ENCODE data around the gene TUBA1C.
A peak's percentile ranks its signal among the peaks of the same experiment; 100 is the strongest.

TUBA1C gene

DNA sequence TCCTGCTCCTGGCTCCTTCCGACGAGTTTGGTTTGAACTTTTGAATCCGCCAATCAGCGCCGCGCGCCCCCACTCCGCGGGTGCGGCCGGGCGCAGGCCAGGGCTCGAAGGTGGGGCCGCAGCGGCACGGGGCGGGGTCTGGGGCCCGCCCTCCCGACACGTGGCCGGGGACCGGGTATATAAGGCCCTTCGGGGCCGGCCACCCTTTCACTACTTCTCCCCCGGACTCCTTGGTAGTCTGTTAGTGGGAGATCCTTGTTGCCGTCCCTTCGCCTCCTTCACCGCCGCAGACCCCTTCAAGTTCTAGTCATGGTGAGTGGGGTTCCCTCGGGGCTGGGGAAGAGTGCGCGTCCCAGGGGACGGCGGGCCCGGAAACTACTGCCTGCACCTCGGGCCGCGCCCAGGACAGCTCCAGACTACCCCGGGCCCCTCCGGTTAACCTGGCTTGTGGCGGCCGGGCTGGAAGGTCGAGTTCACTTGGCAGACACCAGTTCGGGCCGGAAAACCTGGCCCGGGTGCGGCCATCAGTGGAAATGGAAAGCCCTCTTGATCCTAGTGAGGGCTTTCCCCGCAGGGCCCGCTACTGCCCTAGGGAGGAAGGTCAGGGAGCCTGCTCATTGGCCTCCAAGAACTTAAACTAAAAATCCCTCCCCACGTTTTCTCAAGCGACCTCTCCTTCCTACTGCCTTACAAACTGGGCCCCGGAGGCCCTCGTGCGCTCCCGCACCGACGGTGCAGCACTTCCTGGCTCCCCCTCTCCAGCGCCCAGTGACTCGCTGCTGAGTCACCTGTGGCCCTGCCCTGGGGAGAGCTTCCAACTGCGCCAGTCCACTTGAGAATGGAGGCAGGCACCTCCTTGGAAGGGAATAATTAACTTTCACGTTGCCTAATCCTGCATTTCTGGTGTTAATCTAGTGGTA, at the start of gene TUBA1C:
Gene TUBA1C, plus strand, starts transcription at position 210 of the 920 bp plus-strand sequence. Its CDS starts 100 bp downstream, at position 310.
- peak; percentile 84 for DNase-seq (ENCODE audit: low read depth)
- peak within 1 kb of the TSS; percentile 99 for H3K4me3 ChIP-seq (ENCODE audit: control insufficient read depth, low read depth, low read length)
- TF ChIP-seq, protein P1, sequence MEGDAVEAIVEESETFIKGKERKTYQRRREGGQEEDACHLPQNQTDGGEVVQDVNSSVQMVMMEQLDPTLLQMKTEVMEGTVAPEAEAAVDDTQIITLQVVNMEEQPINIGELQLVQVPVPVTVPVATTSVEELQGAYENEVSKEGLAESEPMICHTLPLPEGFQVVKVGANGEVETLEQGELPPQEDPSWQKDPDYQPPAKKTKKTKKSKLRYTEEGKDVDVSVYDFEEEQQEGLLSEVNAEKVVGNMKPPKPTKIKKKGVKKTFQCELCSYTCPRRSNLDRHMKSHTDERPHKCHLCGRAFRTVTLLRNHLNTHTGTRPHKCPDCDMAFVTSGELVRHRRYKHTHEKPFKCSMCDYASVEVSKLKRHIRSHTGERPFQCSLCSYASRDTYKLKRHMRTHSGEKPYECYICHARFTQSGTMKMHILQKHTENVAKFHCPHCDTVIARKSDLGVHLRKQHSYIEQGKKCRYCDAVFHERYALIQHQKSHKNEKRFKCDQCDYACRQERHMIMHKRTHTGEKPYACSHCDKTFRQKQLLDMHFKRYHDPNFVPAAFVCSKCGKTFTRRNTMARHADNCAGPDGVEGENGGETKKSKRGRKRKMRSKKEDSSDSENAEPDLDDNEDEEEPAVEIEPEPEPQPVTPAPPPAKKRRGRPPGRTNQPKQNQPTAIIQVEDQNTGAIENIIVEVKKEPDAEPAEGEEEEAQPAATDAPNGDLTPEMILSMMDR (IDR thresholded peaks at IDR 0.05; ENCODE audit: control insufficient read depth, insufficient read depth, low read depth, low read length, missing control alignments) = peak; percentile 11

DNA sequence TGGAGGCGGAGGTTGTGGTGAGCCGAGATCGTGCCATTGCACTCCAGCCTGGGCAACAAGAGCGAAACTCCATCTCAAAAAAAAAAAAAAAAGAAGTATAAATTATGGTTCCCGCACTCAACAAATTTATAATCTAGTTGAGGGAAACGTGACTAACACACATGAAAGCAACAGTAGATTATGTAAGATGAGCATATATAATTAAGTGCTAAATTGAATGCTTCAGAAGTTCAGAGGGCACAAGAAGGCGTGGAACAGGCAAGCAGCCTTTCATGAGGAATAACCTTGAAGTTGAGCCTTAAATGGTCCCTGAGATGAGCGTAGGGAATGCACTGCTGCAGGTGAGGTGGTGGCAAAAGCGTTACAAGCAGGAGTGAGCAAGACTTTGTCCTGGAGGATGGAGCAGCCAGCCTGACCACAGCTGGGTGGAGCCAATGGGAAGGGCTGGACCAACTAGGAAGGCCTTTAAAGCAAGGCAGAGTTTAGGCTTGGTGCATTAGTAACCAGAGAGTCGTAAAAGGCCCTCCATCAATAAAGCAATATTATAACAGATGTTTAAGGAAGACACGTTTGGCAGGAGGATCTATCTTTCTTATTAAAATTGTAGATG, 45.4 kb upstream of the TUBA1C start:
- no peak for DNase-seq (ENCODE audit: low read depth)
- TF ChIP-seq, protein P1 (IDR thresholded peaks at IDR 0.05; ENCODE audit: control insufficient read depth, insufficient read depth, low read depth, low read length, missing control alignments) = no peak
- H3K4me3 ChIP-seq (ENCODE audit: control insufficient read depth, low read depth, low read length) = no peak overlapping the region

DNA sequence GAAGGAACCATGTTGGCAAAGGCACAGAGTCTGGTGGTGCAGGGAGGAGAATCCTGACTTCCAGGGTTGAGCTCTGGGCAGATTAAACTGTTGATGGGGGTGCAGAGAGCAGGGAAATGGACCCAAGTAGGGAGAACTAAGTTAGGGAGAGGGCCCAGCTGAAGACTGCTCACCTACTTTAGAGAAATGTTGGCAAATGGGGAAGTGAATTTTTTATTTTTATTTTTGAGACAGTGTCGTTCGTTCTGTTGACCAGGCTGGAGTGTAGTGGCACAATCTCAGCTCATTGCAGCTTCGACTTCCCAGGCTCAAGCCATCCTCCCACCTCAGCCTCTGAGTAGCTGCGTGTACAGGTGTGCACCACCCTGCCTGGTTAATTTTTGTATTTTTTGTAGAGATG, 43.9 kb upstream of the TUBA1C start:
- TF ChIP-seq, protein P1 (IDR thresholded peaks at IDR 0.05; ENCODE audit: control insufficient read depth, insufficient read depth, low read depth, low read length, missing control alignments) = no peak
- no peak for DNase-seq (ENCODE audit: low read depth)

DNA sequence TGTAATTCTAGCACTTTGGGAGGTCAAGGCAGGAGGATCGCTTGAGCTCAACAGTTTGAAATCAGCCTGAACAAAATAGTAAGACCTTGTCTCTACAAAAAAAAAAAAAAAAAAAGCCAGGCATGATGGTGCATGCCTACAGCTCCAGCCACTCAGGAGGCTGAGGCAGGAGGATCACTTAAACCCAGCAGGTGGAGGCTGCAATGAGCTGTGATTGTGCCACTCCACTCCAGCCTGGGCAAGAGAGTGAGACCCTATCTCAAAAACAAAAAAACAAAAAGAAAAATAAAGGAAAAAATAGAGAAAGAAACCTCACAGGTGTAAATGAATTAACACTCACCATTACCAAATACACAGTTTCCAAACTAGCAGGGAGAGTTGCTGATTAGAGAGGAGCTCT, 41.8 kb upstream of the TUBA1C start:
- TF ChIP-seq, protein P1 (IDR thresholded peaks at IDR 0.05; ENCODE audit: control insufficient read depth, insufficient read depth, low read depth, low read length, missing control alignments) = no peak
- no peak overlapping the region for H3K4me3 ChIP-seq (ENCODE audit: control insufficient read depth, low read depth, low read length)
- no peak for DNase-seq (ENCODE audit: low read depth)

More for the DNA sequence above, 43.9 kb upstream of the TUBA1C start:
- H3K4me3 ChIP-seq (ENCODE audit: control insufficient read depth, low read depth, low read length) = no peak overlapping the region

DNA sequence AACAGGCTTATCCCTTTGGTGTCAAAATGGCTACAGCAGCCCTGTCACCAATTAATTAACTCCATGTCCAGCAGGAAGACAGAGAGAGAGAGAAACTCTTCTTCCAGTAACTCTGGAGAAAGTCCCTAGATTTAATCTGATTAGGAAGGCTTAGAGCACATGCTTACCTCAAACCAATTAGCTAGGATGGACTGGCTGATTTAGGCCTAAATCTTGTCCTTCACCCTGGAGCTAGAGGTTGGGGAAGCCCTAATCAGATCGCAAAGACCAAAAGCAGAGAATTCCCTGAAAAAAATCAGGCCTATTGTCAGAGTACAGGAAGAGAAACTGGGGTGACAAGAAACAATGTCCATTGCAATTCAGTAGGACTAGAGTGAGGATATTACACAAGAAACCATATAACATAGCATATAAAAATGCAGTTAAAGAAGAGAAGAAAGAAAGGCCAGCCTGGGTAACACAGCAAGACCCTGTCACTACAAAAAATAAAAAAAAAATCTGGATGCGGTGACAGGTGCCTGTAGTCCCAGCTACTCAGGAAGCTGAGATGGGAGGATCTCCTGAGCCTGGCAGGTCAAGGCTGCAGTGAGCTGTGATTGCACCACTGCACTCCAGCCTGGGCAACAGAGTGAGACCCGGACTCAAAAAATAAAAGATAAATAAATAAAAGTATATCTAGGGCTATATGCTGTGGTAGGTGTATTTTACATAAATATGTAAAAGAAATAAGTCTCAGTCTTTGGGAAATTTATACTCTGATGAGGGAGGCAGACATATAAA, 41.1 kb upstream of the TUBA1C start:
- DNase-seq (ENCODE audit: low read depth) = no peak
- TF ChIP-seq, protein P1 (IDR thresholded peaks at IDR 0.05; ENCODE audit: control insufficient read depth, insufficient read depth, low read depth, low read length, missing control alignments) = no peak
- H3K4me3 ChIP-seq (ENCODE audit: control insufficient read depth, low read depth, low read length) = no peak overlapping the region

DNA sequence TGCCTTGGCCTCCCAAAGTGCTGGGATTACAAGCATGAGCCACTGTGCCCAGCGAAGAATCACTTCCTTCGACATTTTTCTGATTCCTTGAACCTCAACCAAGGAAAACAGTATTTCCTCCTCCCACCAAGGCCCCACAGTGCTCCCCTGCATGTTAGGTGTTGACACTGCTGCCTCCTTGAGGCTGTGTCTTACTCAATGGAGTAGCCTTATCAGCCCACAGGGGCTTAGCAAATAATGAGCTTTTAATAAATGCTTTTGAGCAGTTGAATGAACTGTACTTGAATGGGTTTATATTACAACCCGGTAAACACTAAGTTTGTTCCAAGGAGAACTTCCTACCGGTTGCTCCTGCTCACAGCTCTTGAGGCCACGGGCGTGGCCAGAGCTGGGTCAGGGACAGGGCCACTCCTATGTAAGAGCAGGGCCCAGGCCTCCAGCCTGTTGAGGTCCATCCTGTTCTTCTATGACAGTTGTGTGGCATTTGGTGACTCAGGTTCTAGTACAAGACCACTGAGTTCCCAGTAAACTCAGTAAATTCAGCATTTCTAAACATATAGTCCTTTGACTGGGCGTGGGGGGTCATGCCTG, 39.2 kb upstream of the TUBA1C start:
- TF ChIP-seq, protein P1 (IDR thresholded peaks at IDR 0.05; ENCODE audit: control insufficient read depth, insufficient read depth, low read depth, low read length, missing control alignments) = no peak
- H3K4me3 ChIP-seq (ENCODE audit: control insufficient read depth, low read depth, low read length) = no peak overlapping the region
- DNase-seq (ENCODE audit: low read depth) = no peak

All from AG09309 (cell line).